Measurements from ENCODE around the gene LCE2A.
"Not testable (repeated sequence)": the region's sequence is repeated elsewhere in the genome, so short reads cannot be mapped to it uniquely, and the experiment has no call there.

LCE2A gene, protein sequence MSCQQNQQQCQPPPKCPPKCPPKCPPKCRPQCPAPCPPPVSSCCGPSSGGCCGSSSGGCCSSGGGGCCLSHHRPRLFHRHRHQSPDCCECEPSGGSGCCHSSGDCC

DNA sequence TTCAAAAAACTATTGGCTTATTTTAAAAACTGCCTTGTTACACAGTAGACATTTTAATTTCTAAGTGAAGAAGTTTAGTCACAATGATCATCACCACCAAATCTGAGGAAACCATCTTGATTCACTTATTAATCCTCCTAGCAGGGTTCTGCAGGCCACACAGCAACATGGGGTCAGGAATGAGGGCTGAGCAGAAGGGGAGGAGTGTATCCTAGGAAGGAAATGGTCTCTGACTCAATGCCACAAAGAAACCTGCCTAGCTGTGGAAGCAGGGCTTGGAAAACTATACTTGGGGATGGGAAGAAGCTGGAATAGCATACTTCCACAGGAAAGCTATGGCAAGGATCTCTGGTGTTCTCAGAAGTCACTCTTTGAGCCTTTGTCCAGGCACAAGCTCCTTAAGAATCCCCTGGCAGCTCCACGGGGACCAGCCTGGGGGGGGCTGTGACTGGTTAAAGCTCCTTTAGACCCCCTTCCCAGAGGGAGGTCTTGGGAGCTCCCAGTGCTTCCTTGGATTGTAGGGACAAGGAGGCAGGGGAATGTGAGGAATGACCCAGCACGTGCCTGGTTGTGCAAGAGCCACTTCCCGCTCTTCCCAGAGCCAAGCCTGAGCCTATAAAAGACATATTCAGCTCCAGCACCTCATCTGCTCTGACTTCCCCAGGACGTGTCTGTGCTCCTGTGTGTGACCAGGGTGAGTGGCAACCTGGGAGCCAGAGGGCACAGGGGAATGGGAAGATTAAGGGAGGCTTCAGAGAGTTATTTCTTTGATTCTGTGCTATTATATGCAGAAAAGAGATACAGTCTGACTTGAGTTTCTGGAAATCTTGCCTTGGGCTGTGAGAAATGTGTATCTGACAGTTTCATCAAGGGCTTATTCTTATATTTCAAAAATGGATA, at the start of gene LCE2A:
Gene LCE2A (plus strand): TSS at position 645 of the 900 bp plus-strand sequence. CDS start 557 bp downstream, outside the sequence.
- DNase-seq (ENCODE audit: low read depth): no peak

DNA sequence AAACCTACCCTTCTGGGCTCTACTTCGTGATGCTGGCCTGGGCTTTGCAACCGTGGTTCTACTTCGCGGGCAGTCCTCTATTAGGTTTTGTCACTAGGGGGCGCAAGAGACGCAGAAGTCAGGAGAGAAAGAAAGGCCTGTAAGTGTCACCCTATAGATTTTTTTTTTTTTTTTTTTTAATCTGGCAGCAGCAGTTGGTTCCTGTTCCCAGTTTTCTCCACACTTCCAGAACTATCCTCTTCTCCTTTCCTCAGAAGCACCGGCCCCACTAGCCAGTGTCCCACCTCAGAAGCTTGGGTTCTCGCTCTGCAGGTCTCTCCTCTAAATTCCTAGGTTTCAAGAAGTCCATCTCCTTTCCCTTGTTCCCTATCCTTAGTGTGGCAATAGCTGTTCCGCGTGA, 44.0 kb upstream of the LCE2A start:
- peak; percentile 12 for DNase-seq (ENCODE audit: low read depth)

DNA sequence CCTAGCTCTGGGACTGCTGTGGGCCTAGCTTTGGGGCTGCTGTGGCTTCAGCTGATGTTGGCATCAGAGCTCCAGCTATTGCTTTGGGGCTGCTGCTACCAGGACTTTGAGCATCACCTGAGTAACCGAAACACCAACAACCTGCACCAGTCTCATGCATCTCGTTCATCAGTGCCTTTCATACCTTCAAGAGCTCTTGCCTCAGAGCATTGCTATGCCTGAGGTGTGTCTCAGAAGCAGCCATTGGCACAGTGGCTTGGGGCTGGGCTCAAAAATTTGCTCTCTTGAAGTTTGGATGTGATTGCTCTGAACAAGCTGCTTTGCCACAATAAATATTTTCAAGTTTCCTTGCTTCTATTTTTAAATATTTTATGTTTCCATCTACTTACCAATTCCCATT, 41.7 kb upstream of the LCE2A start:
- DNase-seq (ENCODE audit: low read depth): no peak

DNA sequence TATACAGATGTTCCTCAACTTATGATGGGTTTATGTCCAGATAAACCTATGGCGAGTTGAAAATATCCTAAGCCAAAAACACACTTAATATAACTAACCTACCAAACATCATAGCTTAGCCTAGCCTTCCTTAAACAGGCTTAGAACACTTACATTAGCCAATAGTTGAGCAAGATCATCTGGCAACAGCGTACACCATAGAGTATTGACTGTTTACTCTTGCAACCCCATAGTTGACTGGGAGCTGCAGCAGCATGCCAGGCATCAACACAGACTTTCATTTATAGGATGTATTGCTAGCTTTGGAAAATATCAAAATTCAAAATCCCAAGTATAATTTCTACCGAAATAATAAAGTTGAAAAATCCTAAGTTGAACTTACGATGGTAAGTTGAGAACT, 40.5 kb upstream of the LCE2A start:
- no peak for DNase-seq (ENCODE audit: low read depth)

DNA sequence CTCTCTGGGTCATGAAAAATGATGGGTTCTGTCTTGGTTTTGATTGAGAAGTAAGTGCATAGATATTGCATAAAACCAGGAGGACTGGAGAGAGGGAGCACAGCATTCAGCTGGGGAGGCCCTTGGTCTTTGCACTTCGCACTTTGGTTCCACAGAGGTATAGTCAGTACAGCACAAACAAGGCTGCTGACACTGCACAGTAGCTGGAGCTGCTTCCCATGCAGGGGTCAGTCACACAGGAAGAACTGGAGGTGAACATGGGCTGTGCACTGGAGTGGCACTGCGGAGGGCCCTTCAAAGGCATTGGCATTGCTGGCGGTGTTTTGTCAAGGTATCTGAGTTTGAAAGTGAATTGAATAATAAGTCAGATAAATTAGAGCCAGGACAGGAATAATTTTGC, 39.5 kb upstream of the LCE2A start:
- DNase-seq (ENCODE audit: low read depth): no peak

DNA sequence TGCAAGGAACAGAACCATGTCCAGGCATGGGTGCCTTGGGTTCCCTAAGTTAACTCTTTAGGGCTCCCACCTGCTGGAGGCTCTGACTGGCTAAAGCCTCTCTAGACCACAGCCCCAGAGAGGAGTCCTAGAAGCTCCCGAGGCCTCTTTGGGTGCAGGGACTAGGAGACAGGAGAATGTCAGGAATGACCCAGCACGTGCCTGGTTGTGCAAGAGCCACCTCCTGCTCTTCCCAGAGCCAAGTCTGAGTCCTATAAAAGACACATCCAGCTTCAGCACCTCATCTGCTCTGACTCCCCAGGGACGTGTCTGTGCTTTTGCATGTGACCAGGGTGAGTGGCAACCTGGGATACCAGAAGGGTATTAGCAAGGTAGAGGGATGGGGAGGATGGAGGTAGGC, 35.0 kb upstream of the LCE2A start, which contains the start of gene LCE2D:
Gene LCE2D (plus strand): TSS at position 283 of the 400 bp plus-strand sequence. CDS start 726 bp downstream, outside the sequence.
- DNase-seq (ENCODE audit: low read depth): no peak

DNA sequence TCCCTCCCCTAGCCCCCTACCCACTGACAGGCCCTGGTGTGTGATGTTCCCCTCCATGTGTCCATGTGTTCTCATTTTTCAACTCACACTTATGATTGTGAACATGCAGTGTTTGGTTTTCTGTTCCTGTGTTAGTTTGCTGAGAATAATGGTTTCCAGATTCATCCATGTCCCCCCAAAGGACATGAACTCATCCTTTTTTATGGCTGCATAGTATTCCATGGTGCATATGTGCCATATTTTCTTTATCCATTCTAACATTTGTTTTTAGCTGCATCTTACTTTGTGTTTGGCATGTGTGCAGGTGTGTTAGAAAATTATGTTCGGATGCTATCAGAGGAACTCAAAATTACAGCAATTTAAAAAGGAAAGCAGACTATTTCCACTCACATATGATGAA, 32.0 kb upstream of the LCE2A start:
- DNase-seq (ENCODE audit: low read depth): not testable (repeated sequence)

DNA sequence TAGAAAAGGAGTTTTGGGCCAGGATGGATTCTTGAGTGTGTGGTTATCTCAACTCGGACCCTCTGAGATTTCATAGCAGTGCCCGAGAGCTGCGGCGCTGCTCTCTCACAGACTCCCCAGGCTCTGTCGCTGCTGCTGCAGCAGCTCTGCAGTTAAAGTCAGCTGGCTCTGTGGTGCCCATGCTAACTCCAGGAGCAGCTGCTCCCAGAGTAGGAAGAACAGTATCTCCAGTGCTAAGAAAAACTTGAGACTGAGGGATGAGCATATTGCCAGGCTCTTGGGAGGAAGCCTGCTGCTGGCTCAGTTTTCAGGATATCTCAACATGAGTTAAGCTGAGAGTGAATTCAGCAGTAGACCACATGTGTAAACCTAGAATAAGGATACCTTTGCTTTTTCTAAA, 30.5 kb upstream of the LCE2A start:
- no peak for DNase-seq (ENCODE audit: low read depth)

DNA sequence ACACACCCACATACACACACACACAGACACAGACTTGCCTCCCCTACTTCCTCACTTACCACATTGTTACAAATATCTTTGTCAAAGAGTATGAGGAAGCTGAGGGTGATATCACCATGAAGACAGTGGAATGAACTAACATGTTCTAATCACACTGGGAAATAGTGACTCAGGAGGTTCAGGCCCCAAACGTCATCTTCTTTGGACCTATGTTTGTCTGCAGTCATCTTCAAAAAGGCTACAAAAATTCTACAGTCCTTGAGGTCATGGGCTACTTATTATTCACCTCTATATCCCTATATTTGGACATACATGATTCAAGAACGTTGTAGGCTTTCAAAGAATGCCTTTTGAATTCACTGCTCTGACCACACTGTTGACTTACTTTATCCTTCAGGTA, 25.1 kb upstream of the LCE2A start:
- DNase-seq (ENCODE audit: low read depth): no peak

DNA sequence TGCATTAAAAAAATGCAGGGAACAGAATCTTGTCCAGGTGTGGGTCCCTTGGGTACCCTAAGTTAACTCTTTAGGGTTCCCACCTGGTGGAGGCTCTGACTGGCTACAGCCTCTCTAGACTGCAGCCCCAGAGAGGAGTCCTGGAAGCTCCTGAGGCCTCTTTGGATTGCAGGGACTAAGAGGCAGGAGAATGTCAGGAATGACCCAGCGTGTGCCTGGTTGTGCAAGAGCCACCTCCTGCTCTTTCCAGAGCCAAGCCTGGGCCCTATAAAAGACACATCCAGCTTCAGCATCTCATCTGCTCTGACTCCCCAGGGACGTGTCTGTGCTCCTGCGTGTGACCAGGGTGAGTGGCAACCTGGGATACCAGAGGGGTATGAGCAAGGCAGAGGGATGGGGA, 23.2 kb upstream of the LCE2A start, which contains the start of gene LCE2C:
Gene LCE2C (plus strand): TSS at position 297 of the 400 bp plus-strand sequence. CDS start 737 bp downstream, outside the sequence.
- DNase-seq (ENCODE audit: low read depth): not testable (repeated sequence)

DNA sequence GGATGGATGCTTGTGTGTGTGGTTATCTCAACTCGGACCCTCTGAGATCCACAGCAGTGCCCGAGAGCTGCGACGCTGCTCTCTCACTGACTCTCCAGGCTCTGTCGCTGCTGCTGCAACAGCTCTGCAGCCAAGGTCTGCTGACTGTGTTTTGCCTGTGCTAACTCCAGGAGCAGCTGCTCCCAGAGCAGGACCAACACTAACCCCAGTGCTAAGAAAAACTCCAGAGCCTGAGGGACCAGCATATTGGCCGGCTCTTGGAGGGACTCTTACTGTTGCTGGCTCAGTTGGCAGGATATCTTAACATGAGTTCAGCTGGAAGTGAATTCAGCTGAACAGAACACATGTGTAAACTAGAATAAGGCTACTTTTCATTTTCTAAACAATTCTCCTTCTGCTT, 18.7 kb upstream of the LCE2A start:
- no peak for DNase-seq (ENCODE audit: low read depth)

DNA sequence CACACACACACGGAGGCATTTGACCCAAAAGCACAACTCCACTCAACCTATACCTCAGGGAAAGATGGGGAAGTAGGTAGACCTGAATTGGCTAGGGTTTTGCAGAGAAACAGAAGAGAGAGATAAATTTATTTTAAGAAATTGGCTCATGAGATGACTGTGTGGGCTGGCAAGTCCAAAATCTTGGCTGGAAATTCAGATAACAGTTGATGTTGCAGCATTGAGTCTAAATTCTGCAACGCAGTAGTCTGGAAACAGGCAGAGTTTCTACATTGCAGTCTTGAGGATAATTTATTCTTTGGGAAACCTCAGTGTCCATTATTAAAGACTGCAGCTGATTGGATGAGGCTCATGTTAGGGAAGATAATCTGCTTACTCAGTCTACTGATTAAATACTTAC, 16.5 kb upstream of the LCE2A start:
- no peak for DNase-seq (ENCODE audit: low read depth)

DNA sequence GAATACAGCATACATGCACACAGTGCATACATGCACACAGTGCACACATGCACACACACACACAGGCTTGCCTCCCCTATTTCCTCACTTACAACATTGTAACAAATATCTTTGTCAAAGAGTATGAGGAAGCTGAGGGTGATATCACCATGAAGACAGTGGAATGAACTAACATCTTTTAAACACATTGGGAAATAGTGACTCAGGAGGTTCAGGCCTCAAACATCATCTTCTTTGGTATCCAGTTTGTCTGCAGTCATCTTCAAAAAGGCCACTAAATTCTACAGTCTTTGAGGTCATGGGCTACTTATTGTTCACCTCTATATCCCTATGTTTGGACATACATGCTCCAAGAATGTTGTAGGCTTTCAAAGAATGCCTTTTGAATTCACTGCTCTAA, 14.3 kb upstream of the LCE2A start:
- no peak for DNase-seq (ENCODE audit: low read depth)

DNA sequence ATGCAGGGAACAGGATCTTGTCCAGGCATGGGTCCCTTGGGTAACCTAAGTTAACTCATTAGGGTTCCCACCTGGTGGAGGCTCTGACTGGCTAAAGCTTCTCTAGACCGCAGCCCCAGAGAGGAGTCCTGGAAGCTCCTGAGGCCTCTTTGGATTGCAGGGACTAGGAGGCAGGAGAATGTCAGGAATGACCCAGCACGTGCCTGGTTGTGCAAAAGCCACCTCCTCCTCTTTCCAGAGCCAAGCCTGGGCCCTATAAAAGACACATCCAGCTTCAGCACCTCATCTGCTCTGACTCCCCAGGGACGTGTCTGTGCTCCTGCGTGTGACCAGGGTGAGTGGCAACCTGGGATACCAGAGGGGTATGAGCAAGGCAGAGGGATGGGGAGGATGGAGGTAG, 12.3 kb upstream of the LCE2A start, which contains the start of gene LCE2B:
Gene LCE2B (plus strand): TSS at position 301 of the 400 bp plus-strand sequence. CDS start 721 bp downstream, outside the sequence.
- not testable (repeated sequence) for DNase-seq (ENCODE audit: low read depth)

DNA sequence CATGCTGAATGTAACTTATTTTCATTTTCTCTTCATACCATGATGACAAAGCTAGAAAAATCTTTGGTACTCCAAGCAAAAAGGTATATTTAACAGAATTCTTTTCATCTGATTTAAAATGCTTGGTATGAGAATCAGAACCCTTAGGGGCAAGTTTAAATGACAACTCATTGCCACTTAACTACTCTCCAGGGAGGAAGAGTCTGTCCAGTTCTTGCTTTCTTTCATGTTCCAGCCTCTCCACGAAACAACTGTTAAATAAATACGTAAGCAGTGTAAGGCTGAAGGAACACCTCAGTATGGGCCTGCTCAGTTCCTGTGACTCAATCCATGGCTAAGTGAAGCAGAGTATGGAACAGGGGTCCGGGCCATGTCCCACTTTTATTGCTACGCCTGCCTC, 1.6 kb downstream of the LCE2A start:
- DNase-seq (ENCODE audit: low read depth): no peak

DNA sequence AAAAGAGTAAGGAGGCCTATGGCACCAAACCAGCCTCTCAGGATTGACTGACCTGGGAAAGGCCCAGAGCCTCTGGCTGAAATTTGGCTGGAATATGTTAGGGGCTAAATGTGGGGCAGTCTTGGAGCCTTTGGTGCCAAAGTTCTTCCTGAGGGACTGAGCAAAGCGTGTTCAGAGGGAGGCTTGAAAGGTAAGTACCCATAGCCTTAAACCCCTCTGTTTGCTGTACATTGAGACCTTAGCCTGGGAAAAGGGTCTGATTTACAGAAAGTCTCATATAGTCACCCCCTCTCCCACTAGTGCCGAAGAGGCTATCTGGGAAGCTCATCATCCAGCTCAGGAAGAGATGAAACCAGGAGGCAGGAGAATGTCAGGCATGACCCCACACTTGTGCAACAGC, 9.7 kb downstream of the LCE2A start, which contains the start of gene LCE4A:
Gene LCE4A (plus strand): TSS at position 301 of the 400 bp plus-strand sequence. CDS start 916 bp downstream, outside the sequence.
- DNase-seq (ENCODE audit: low read depth): no peak

DNA sequence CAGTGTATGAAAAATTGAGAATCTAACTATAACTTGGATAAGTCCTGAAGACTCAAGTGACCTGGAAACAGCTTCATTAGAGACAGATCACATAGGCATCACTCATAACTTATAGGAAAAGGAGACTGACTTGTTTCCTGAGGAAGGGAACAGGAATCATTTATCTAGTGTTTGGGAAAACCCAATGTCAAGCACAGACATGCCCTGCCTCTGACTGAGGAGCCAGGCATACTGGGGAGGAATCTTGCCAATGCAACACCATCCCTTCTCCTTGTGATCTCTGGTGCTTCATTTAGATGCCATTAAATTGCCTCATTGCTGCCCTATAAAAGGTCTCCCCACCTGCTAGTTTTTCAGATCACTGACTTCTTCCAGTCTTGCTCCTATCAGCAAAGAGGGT, 20.1 kb downstream of the LCE2A start:
- DNase-seq (ENCODE audit: low read depth): no peak

DNA sequence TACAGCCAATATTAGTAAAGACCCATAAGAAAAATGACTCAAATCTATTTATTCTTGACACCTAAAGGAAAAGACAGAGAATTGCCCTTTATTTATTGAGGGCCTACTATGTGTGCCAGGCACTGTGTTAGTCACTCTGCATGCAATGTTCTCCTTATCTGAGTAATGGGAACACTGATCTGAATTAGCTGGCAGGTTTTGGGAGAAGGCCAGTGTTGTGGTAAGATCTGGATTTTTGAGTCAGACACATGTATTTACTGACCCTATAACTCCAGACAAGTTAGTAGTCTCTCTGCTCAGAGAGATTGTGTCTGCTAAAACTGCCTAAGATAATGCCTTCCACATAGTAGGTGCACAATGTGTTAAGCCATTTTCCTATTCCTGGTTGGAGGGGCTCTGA, 27.1 kb downstream of the LCE2A start:
- no peak for DNase-seq (ENCODE audit: low read depth)

DNA sequence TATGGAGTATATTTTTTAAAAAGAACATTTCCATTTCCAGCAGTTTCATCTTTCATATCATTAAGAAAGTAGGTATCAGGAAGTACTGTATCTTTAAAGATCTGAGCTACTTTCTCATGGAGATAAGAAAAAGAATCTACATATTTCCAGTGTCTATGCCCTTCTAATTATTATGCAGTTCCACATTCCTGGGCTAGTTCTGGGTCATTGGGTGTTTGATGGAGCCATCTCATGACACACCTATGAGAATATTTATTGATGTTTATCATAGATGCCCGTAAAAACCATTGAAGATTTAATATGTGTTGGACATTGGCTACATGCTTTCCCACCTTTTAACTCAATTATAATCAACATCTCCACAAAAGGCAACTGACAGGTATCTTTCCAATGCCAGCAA, 30.8 kb downstream of the LCE2A start:
- no peak for DNase-seq (ENCODE audit: low read depth)

DNA sequence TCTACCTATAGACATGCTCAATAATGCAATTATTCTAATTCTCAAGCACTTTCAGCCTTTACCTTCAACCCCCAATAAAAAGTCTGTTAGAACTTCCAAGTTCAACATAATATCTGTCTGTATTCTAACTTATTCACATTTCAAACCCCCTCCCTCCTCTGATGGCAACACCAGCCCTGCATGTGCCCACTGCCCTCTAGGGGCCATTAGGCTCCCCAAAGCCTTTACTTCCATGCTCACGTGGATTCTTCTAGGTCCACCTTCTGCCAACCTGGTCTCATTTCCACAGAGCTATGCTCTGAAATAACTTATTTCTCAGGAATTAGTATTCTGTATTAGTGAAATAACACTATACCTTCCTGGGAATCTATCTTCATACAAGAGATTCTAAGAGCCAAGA, 37.5 kb downstream of the LCE2A start:
- DNase-seq (ENCODE audit: low read depth): no peak

DNA sequence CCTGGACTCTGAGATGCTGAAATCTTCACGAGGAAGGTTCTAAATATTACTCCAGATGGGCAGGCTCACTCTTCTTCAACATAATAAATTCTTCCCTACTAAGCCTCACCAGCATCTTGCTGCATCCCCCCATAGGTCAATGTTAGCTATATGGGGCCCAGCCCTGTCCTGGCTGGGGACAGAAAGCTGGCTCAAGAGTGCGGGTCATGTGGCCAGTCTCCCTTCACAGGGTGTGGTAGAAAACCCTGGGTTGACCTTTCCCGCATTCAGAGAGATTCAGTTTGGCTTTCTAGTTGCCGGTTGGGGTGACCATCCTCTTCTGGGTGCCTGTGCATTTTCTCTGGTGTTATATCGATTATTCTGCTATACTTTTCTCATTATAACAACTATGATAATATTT, 39.9 kb downstream of the LCE2A start:
- DNase-seq (ENCODE audit: low read depth): no peak

DNA sequence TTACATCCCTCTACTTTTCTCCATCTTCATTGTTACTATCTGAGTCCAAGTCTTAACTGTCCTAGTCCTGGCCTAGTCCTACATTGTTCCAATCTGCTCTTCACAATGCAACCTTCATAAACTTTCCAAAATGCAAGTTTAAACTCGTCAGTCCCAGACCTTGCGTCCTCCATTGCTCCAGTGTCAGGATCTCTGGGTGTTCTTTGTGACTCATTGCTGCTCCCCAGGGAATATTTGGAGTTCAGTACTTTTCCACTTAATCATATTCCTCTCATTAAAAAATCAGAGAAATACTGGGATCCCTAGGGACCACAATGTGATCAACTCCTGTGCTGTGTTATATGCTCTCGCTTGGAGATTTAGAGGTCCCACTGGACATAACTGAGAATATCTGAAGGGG, 41.7 kb downstream of the LCE2A start:
- DNase-seq (ENCODE audit: low read depth): no peak

DNA sequence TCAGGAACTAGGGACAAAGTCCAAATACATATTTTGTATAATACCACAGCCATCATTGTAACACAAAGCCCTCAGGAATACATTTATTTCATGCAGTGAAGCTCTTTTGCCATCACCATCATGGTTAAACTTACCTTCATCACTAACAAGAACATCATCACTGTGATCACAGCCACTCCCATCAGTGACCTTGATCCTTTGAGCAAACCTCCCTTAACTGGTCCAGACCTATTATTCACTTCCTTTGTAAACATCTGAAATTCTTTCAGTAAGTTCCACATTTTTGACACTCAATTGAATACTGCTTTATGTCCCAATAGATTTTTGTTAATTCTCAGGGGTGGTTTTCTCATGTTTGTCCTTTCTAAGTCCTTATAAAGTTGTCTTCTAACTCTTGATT, 43.5 kb downstream of the LCE2A start:
- DNase-seq (ENCODE audit: low read depth): no peak

Data from fibroblast of the conjunctiva (primary cell).